H54 (cell line): ENCODE results near the gene CUTA.

Experiments
- DNase-seq: peaks from one replicate; pipeline ENCODE4 v3.0.0; 2011; ENCODE audit warnings: low spot score, mixed read lengths; ENCODE audit not compliant: insufficient read length
- FAIRE-seq: peaks from 3 replicates; lab custom pipeline; 2011; peaks lifted over from hg19 to GRCh38; lab: Jason Lieb, UNC
- POLR2A ChIP-seq: IDR thresholded peaks from 2 replicates; pipeline ENCODE4 v1.6.1; 2011; ENCODE audit warnings: low read depth, mild to moderate bottlenecking, low read length

The CUTA gene

DNA sequence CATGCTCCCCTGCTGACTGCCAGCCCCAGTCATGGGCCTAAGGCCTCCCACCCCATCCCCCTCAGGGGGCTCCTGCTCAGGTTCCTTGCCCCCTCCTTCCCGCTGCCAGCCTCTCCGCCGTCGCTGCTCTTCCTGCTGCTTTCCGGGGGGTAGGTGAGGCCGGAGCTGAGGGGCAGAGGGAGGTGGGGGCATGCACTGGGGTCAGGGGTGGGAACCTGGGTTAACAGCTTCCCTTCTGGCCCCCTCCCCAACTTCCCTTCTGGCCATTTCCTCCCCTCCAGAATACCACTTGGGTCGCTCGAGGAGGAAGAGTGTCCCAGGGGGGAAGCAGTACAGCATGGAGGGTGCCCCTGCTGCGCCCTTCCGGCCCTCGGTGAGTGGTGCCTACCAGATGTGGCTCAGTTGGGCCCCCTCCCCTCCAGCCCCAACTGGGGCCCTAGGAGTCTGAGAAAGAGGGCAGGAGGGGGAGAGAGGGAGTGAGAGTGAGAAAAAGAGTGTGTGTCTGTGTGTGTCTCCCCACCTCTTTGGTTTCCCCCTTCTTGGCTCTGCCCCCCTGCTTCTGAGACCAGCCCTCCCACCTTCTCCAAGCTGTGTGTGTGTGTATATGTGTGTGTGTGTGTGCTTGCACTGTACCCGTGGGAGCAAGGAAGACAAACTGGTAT is 14.1 kb upstream of the CUTA start:
- FAIRE-seq, result no peak
- TF ChIP-seq POLR2A, result no peak
- no peak for DNase-seq

DNA sequence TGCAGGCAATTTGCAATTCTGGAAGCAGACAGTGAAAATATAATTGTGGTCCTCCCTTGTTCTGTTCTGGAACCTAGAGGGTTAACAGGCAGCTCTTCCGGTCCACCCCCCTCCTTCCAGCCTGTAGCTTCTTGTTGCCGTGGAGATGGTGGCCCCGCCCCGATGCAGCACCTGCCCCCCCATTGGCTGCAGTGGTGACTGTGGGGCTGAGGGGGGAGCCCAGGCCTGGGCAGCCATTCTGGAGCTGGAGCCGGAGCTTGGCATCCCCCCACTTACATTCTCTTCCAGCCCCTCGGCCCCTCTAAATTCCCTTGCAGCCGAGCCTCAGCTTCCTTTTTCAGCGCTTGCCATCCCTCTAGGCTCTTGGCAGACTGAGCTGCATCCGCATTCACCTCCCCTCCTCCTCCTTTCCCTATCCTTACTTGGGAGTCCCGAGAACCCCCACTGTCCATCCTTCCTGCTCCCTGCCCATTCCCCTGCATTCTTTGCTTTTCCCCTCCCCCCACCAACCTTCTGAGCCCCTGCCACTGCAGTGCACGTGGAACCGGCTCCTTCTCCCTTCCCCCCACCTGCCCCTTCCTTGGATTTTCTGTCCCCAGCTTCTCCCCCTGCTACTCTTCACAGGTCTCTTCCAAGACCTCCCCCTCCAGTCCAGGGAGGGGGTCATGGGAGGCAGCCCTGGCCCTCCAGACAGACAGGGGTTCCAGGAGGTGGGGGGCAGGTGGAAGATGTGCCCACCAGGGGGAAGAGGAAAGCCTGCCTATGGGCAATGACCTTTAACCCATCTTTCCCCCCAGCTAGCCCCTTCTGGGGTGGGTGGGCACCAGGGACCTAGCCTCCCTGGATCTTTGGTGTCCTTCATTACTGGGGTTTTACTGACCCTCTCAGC is 13.3 kb upstream of the CUTA start:
- no peak for FAIRE-seq

DNA sequence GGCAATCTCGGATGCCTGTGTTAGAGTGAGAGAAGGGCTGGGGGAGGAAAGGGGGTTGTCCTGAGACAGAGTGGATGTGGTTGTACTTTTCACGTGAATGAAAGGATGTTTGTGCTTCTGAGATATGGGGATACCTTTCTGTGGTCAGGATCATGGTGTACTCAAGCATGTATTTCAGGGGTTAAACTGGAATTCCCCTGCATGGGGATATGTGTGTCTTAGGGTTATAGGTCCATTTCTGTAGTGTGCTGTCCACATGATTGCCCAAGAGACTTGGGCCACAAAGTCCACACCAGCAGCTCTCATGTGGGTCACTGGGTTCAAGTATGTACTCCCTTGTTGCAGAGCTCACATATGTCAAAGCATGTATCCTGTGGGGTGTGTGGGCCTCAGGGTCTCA is 12.4 kb upstream of the CUTA start:
- DNase-seq, result no peak
- no peak for FAIRE-seq
- no peak for TF ChIP-seq POLR2A

More for the DNA sequence above, 13.3 kb upstream of the CUTA start:
- DNase-seq, result peak; percentile 96
- no peak for TF ChIP-seq POLR2A

DNA sequence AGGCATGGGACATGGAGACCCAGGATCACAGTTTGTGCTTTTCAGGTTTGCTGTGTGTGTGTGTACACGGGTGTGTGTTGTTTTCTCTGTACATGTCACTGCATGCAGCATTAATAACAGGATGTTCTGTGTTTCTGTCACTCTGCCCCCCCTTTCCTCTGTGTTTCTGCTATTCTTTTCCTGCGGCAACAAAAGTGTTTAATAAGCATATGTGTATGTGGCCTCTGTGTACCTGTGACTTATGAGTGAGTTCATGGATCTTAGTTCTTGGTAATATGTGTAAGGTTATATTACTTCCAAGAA is 11.8 kb upstream of the CUTA start:
- DNase-seq, result no peak
- FAIRE-seq, result no peak
- no peak for TF ChIP-seq POLR2A

DNA sequence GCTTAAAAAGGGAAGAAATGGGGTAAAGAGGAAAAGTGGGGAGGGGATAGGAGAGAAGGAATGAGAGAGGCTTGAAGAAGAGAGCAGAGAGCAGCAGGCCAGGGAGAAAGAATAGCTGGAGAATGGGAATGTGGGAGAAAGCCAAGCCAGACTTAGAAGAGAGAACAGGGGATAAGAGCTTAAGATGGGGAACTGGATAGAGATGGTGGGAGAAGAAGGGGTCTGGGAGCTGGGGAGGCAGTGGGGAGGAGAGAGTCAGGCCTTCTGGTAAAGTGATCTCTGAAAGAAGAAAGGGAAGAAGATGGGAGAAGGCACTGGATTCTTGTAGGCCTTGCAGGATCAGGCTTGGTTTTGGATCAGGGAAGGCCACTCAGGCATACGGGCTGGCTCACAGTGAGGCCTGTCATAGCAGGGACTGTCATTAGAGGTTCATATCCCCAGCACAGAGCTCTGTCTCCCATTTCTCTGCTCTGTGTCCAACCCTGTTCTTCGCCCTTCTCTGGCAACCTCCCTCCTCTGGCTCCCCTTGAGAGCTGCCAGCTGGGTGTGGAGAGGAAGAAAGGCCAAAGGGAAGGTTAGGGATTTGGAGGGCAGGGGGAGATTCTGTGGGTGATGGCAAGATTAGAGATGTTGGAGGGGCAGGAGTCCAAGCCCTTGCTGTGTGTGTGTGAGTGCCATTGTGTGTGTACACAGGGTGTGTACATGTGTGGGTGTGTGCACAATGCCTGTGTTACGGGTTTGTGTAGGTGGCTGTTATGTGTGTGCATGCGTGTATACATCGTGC is 11.3 kb upstream of the CUTA start:
- no peak for FAIRE-seq
- TF ChIP-seq POLR2A, result no peak
- DNase-seq, result no peak

DNA sequence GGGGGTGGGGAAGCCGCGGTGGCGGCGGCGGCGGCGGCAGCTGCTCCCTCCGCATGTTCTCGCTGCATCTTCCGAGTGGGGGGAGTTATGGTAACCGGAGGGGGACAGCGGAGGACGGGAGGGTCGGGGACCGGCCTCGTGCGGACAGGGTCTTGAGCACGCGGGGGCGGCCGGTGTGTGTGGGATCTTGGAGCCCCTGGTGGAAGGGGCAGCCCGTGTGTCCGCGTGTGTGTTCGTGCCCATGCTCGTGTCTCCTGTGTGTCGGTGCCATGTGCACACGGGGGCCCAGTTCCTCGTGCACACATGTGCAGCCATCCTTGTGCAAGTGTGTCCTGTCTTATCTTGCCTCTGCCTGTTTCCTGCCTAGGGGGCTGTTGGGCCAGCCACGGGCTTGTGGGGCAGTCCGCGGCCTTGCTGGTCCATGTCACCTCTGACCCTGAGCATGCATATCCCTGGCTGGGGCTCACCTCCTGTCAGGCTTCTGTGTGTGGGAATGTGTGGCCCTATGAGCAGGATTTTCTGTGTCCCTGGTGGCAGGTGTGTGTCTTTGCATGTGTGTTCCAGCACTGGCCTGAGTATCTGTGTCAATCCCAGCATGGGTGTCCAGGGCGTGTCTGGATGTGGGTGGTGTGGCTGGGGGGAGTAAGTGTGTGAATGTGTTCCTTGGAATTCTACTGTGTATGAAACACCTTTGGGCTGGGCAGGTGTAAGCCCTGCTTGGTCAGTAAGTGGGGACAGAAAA is 10.5 kb upstream of the CUTA start:
- FAIRE-seq, result no peak
- no peak for TF ChIP-seq POLR2A
- peak; percentile 64 for DNase-seq

DNA sequence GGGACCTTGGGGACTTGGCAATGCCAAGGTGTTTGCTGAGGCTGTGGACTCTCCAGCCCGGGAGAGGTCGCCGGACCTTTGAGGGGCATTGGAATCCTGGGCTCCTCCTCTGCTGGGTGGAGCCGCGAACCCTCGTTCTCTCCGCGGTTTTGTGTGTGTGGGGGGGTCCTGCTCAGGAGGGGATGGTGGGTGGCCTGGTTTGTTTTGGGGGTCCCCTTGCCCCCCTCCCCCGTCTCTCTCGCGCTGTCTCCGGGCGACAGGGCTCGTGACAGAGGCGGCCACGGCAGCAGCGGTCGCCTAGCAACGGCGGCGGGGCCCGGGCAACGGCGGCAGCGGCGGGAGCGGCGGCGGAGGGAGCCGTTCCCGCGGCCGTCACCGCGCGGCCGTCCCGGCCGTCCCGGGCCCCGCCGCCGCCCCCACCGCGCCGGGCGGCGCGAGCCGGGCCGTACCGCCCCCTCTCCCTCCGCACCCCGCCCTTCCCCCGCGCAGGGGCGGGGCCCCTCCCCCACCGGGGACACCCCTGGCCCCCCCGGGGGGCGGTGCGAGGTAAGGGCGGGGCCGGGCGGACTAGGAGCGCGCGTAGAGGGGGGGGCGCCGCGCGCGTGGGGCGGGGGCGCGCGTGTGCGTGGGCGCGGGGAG is 9.8 kb upstream of the CUTA start:
- peak; percentile 62 for DNase-seq
- 0 out of 2 replicates have a peak, but pooled peaks have one; percentile 12 for TF ChIP-seq POLR2A
- no peak for FAIRE-seq

DNA sequence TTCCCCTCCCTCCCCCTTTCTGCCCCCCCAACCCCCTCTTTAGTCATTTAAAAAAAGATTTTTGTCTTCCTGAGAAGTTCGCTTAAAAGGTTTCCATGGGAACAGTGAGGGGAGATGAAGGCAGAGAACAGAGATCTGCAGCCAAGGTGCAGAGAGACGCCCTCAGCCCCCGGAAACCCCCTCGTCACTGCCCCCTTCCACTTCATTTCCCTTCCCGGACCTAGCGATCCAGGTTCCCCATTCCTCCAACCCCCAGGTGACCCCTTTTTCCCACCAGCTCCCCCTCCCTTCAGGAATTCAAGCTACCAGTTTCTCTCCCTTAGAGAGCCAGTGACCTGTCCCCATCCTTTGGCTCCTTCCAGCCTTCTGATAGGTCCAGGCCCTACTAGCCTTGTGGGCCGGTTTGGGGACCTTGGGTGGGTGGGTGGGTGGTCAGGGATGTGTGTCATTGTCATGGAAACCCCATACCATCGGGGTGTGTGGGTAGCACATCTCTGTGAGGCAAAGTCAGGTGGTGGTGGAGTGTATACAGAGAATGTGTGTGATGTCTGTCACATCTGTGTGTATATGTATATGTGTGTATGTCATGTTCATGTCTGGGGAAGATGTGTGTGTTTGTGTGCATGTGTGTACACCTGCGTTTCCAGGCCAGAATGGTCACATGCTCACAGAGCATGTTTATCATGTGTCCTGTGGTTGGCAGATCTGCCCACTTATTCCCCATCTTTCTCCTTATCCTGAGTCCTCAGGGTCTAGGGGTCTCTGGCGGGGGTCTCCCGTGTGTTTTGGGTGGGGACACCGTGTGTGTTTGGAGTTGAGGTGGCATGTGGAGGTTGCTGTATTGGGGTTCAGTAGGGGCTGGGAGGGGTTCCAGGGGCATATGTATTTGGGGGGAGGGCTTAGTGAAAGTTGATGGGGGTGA is 8.9 kb upstream of the CUTA start:
- no peak for TF ChIP-seq POLR2A
- no peak for FAIRE-seq
- DNase-seq, result no peak

DNA sequence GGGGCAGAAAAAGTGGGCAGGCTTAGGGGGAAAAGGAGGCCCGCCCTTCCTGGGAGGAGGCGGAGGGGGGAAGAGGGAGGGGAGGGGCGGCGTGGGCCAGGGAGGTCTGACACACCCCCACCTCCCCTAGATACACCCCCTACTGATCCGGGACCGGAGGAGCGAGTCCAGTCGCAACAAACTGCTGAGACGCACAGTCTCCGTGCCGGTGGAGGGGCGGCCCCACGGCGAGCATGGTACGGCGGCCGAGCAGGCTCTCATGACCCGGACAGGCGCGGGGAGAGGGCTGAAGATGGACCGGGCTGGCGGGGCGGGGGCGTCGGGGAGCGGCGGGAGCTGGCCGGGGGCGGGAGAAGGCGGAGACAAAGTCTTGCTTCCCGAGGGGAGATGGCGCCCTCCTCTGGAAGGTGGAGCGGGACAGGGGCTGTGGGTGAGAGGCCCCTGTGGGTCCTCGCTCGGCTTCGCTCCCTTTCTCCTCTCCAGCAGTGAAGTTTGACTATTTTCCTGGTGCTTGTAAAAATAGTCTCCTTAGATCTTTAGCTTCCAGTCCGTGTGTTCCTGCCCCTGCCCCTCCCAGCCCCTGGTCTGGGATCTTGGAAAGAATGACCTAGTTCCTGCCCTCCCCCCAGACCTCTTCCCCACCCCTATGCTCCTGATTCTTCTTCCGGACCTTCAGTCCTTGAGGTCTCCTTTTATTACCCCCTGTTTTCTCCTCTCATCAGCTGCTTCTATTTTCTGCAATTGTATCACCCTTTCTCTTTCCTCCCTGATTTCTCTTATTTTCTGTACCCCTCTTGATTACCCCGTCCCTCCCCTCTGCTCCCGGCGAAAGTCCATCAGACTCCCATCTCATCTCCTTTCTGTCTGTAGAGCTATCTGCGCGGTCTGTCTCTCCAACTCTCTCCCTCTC is 8.0 kb upstream of the CUTA start:
- FAIRE-seq (no peak), DNase-seq (peak; percentile 92)
- peak; percentile 55; the same call in 1 of the 2 replicates for TF ChIP-seq POLR2A

DNA sequence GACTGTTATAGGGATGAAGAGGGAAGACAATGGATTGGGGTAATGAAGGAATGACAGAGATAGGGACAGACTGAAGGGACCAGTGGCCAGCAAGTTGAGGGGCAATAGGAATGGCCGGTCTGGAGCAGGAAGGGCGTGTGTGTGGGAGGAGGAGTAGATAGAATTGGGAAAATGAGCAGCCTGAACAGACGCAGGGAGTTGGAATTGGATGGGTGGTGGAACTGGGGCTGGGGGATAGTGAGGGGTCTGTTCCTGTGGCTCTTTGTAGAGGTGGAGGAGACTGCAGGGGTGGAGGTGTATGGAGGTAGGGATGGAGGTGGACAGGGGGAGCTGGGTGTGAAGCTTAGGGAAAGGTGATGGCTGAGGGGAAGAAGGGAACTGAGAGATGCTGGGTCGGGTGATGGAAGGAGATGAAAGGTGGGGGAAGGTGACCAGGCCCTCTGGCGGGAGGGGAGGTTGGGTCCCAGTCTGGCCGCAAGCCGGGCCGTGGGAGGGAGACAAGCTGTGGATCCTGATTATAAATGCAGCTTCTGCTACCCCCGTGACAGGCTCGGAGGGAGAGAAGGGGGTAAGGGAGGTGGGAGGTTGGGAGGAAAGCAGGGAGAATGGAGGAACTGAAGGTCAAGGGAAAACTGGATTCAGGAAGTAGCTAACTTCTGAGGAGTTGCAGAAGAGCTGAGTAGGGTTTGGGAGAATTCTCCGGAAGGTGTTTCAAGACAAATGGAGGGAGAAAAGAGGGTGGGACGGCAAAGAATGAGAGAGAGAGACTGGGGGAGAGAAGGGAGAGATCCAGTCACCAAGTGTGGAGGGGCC is 7.2 kb upstream of the CUTA start:
- FAIRE-seq (no peak), DNase-seq (no peak)
- no peak for TF ChIP-seq POLR2A
